WI38 (cell line): ENCODE measurements around the gene KATNAL1.

Experiments
- H3K4me3 ChIP-seq: 2 replicates; pipeline ENCODE4 v1.5.1; 2011; ENCODE audit warnings: low read depth, mild to moderate bottlenecking, control low read depth, low read length
- TF ChIP-seq, protein P1 (sequence below): IDR thresholded peaks from 2 replicates; pipeline ENCODE4 v1.5.1; 2012; ENCODE audit warnings: low read depth, mild to moderate bottlenecking, control low read depth, low read length

The KATNAL1 gene

DNA sequence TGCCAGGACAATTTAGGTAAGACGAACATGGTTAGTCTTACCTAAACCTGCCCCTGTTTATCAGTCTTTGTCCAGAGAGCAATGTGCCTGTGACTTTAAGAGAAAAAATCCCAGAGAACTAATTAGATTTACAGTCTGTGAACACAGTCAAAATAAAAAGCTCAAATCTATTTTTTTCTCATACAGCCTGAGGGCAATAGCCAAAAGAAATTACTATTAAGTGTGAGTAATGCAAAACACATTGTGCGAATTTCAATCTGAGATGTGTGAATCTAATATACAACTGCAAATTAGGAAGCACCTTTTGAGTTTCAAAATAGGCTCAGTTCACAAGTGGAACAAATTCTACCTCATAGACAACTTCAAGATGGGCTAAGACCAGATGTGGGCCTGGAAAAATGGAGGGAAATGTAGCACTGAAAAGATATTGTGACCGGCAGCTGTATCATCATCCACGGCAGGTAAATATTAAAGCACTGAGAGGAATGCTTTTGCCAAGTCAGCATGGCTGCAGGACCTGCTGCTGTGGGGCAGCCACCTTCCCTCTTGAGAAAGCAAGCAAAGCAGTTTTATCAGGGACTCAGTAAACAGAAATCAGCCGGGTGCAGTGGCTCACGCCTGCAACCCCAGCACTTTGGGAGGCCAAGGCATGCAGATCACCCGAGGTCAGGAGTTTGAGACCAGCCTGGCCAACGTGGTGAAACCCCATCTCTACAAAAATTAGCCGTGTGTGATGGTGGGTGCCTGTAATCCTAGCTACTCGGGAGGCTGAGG is 114.8 kb downstream of the KATNAL1 start:
- no peak overlapping the region for H3K4me3 ChIP-seq
- TF ChIP-seq, protein P1, sequence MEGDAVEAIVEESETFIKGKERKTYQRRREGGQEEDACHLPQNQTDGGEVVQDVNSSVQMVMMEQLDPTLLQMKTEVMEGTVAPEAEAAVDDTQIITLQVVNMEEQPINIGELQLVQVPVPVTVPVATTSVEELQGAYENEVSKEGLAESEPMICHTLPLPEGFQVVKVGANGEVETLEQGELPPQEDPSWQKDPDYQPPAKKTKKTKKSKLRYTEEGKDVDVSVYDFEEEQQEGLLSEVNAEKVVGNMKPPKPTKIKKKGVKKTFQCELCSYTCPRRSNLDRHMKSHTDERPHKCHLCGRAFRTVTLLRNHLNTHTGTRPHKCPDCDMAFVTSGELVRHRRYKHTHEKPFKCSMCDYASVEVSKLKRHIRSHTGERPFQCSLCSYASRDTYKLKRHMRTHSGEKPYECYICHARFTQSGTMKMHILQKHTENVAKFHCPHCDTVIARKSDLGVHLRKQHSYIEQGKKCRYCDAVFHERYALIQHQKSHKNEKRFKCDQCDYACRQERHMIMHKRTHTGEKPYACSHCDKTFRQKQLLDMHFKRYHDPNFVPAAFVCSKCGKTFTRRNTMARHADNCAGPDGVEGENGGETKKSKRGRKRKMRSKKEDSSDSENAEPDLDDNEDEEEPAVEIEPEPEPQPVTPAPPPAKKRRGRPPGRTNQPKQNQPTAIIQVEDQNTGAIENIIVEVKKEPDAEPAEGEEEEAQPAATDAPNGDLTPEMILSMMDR, result no peak

- TF ChIP-seq, protein P1, result no peak
- no peak overlapping the region for H3K4me3 ChIP-seq
Measured at GRCh38 chr13:30191491-30192100, 115.8 kb downstream of the KATNAL1 start.

GRCh38 chr13:30186634-30187415 is 120.5 kb downstream of the KATNAL1 start:
- TF ChIP-seq, protein P1, result no peak
- H3K4me3 ChIP-seq, result no peak overlapping the region

- TF ChIP-seq, protein P1, result no peak
- H3K4me3 ChIP-seq, result no peak overlapping the region
Measured at GRCh38 chr13:30181888-30182651, 125.3 kb downstream of the KATNAL1 start.

GRCh38 chr13:30179597-30180276 is 127.6 kb downstream of the KATNAL1 start:
- no peak overlapping the region for H3K4me3 ChIP-seq
- TF ChIP-seq, protein P1, result no peak

GRCh38 chr13:30178976-30179375 is 128.4 kb downstream of the KATNAL1 start:
- no peak overlapping the region for H3K4me3 ChIP-seq

More at GRCh38 chr13:30178976-30179375, 128.4 kb downstream of the KATNAL1 start:
- TF ChIP-seq, protein P1, result no peak
